ENCODE measurements around the gene MUC4. TPM values are rescaled to one million over a fixed set of nuclear protein-coding genes. Genes with fewer than 3 reads are reported as not detected.

The MUC4 gene
- total and polyA plus RNA-seq, 2 of the 4 experiments (the other 2 are of a cell fraction) = not detected

DNA sequence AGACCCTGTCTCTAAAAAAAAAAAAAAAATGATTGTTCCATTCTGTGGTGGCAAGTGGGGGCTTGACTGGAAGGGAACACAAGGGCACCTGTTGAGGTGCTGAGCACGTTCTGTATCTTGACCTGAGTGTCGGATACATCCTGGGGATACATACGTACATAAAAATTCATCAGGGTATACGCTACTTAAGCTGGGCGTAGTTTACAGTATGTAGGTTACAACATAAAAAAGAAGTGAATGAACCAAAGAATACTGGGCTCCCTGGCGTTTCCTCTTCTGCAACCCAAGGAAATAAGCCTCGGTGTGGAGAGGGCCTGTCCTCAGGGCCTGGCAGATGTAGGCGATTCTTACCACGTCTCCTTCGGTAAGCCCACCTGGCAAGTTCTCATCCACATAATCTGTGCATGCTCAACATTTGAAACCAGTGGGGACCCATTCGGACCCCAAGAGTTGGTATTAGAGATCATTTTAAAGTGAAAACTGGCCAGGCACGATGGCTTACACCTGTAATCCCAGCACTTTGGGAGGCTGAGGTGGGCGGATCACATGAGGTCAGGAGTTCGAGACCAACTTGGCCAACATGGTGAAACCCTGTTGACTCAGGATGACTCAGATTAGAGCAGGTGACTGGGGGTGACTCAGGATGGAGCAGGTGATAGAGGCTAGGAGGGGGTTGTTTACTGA lies 96.0 kb downstream of the MUC4 start:
- Histone ChIP-seq H3K9me1 (ENCODE audit: insufficient read depth, low read length) (no peaks in the 10 kb centered on the region; the same call in 1 of the 2 replicates), H3K14ac (replicated peaks; ENCODE audit: low read depth, low read length) (no peak overlapping the region), H4K20me1 (ENCODE audit: insufficient read depth, low read length) (no peaks in the 10 kb centered on the region), H3K36me3 (ENCODE audit: control insufficient read depth, insufficient read depth, low read length) (no peaks in the 10 kb centered on the region), H2AK5ac (ENCODE audit: low read depth, low read length) (no peak overlapping the region), H3K27me3 (ENCODE audit: control insufficient read depth, insufficient read depth, low read length) (peaks cover 22% of the 10 kb centered on the region), H3K4me3 (ENCODE audit: insufficient read depth, low read depth, low read length) (no peak overlapping the region), H3K18ac (ENCODE audit: low read depth, low read length) (no peak overlapping the region), H4K8ac (ENCODE audit: low read depth in 2 of 2, low read length in 2 of 2) (no peak overlapping the region), H2BK120ac (ENCODE audit: low read depth, low read length) (no peak overlapping the region), H3K9me3 (ENCODE audit: control insufficient read depth, insufficient read depth, low read length) (no peaks in the 10 kb centered on the region), H3K4me2 (ENCODE audit: low read depth, low read length) (no peak overlapping the region), H2BK15ac (ENCODE audit: low read depth, low read length) (no peak overlapping the region), H2BK5ac (ENCODE audit: low read depth, low read length, poor library complexity, severe bottlenecking) (no peak overlapping the region), H3K23ac (ENCODE audit: low read depth, low read length) (no peak overlapping the region), H3K4me1 (ENCODE audit: control insufficient read depth, insufficient read depth, low read length) (no peaks in the 10 kb centered on the region), H3K9ac (ENCODE audit: low read depth, low read length) (no peak overlapping the region), H3K56ac (ENCODE audit: extremely low read depth, insufficient read depth, low read length) (no peak overlapping the region), H2BK20ac (ENCODE audit: low read depth, low read length) (no peak overlapping the region), H3K4ac (ENCODE audit: low read depth, low read length) (no peak overlapping the region), H2AK9ac (replicated peaks; ENCODE audit: low read depth, low read length, poor library complexity) (no peak overlapping the region), H4K91ac (ENCODE audit: insufficient read depth, low read depth, low read length) (no peak overlapping the region), H2AFZ (replicated peaks; ENCODE audit: low read length, poor library complexity) (no peak overlapping the region), H3K79me1 (ENCODE audit: low read depth in 1 of 2, low read length in 2 of 2) (no peaks in the 10 kb centered on the region), H4K5ac (ENCODE audit: low read depth, low read length) (no peak overlapping the region), H3K27ac (ENCODE audit: insufficient read depth, low read length) (no peak overlapping the region)
- ChIA-PET CTCF (no interaction called here), POLR2A (ENCODE audit: unreplicated experiment) (no interaction called here)
- no peak for TF ChIP-seq FOS (IDR thresholded peaks at IDR 0.05; ENCODE audit: low read depth, low read length)
- no peak for TF ChIP-seq RAD21 (IDR thresholded peaks at IDR 0.05; ENCODE audit: low read length)
- TF ChIP-seq MXI1 (IDR thresholded peaks at IDR 0.05; ENCODE audit: borderline replicate concordance, low read depth, low read length) = no peak
- TF ChIP-seq, protein P1, sequence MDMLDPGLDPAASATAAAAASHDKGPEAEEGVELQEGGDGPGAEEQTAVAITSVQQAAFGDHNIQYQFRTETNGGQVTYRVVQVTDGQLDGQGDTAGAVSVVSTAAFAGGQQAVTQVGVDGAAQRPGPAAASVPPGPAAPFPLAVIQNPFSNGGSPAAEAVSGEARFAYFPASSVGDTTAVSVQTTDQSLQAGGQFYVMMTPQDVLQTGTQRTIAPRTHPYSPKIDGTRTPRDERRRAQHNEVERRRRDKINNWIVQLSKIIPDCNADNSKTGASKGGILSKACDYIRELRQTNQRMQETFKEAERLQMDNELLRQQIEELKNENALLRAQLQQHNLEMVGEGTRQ (IDR thresholded peaks at IDR 0.05; ENCODE audit: low read depth, low read length) = no peak
- TF ChIP-seq CEBPB (IDR thresholded peaks at IDR 0.05; ENCODE audit: low read depth, low read length) = peak; percentile 8; the same call in 1 of the 2 replicates
- TF ChIP-seq BHLHE40 (IDR thresholded peaks at IDR 0.05; ENCODE audit: low read depth, low read length) = peak; percentile 65
- TF ChIP-seq, protein P2, sequence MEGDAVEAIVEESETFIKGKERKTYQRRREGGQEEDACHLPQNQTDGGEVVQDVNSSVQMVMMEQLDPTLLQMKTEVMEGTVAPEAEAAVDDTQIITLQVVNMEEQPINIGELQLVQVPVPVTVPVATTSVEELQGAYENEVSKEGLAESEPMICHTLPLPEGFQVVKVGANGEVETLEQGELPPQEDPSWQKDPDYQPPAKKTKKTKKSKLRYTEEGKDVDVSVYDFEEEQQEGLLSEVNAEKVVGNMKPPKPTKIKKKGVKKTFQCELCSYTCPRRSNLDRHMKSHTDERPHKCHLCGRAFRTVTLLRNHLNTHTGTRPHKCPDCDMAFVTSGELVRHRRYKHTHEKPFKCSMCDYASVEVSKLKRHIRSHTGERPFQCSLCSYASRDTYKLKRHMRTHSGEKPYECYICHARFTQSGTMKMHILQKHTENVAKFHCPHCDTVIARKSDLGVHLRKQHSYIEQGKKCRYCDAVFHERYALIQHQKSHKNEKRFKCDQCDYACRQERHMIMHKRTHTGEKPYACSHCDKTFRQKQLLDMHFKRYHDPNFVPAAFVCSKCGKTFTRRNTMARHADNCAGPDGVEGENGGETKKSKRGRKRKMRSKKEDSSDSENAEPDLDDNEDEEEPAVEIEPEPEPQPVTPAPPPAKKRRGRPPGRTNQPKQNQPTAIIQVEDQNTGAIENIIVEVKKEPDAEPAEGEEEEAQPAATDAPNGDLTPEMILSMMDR (conservative IDR thresholded peaks at IDR 0.05; ENCODE audit: low read depth, low read length) = no peak
- TF ChIP-seq RCOR1 (IDR thresholded peaks at IDR 0.05; ENCODE audit: insufficient replicate concordance, low read length) = peak; percentile 62
- TF ChIP-seq CHD1 (IDR thresholded peaks at IDR 0.05; ENCODE audit: low read depth, low read length) = no peak
- intact Hi-C loops (cut with micrococcal nuclease) (no loop called here), dilution Hi-C loops (cut with HindIII; ENCODE audit: low sequenced_read_pairs, unreplicated experiment) (no loop called here), in situ Hi-C loops (cut with MboI; ENCODE audit: low sequenced_read_pairs) (no loop called here)
- peak; percentile 57 for DNase-seq
- no peak for ATAC-seq (ENCODE audit: low read depth)
- BruUV-seq (replicated peaks) = no TSS peak
- 80% methylated on average over 13 of the region's 14 CpGs; no CpG with 5 or more reads in 1 of the 2 experiments for WGBS, 2 experiments (ENCODE audit: extremely low coverage in 2 of 2, insufficient read length in 1 of 2)

Measured in IMR-90 (cell line).